ENCODE results near the gene HPF1. TPM values are rescaled to one million over a fixed set of nuclear protein-coding genes. Genes with fewer than 3 reads are reported as not detected.

The HPF1 gene
- polyA plus RNA-seq, 1 of the 3 experiments (the other 2 are of a cell fraction): 23.5 TPM

- TF ChIP-seq MAX (IDR thresholded peaks at IDR 0.05; ENCODE audit: low read depth) (no peak), PBX3 (IDR thresholded peaks at IDR 0.05) (peak; percentile 92), RAD21 (IDR thresholded peaks at IDR 0.05; ENCODE audit: low read length) (peak; percentile 31), SIN3A (IDR thresholded peaks at IDR 0.05; ENCODE audit: borderline replicate concordance, low read depth, low read length) (no peak), MXI1 (IDR thresholded peaks at IDR 0.05; ENCODE audit: low read depth, low read length) (peak; percentile 46; the same call in 1 of the 2 replicates), FOXJ3 (CRISPR knock-in tag; IDR thresholded peaks at IDR 0.05) (no peak), EP300 (IDR thresholded peaks at IDR 0.05; ENCODE audit: borderline replicate concordance in 1 of 2, low read depth in 1 of 2, low read length in 1 of 2) (peak; percentile 33 to 94; a peak in 3 of 4 replicates), TCF12 (IDR thresholded peaks at IDR 0.05) (peak; percentile 84)
Observed at GRCh38 chr4:169765835-169766234, 8.1 kb upstream of the HPF1 start (continued).

GRCh38 chr4:169761846-169762245 lies 4.1 kb upstream of the HPF1 start:
- no peak overlapping the region for H3K4me3 ChIP-seq (ENCODE audit: low read depth in 2 of 2, low read length in 1 of 2)
- DNase-seq: no peak
- WGBS (ENCODE audit: low lambda C conversion rate): 55% methylated on average over 3 of the region's 4 CpGs
- no peak overlapping the region for H3K9ac ChIP-seq
- H3K9me2 ChIP-seq: no peaks in the 10 kb centered on the region
- H2AFZ ChIP-seq (ENCODE audit: low read depth): no peak overlapping the region
- H4K20me1 ChIP-seq (ENCODE audit: insufficient read depth): no peaks in the 10 kb centered on the region
- TF ChIP-seq RXRA (IDR thresholded peaks at IDR 0.05; ENCODE audit: borderline replicate concordance, low read depth) (no peak), ELF1 (IDR thresholded peaks at IDR 0.05) (no peak), IRF3 (IDR thresholded peaks at IDR 0.05; ENCODE audit: low read depth, low read length) (no peak), ZBTB33 (IDR thresholded peaks at IDR 0.05; ENCODE audit: borderline replicate concordance, low read depth) (no peak), TAF1 (IDR thresholded peaks at IDR 0.05; ENCODE audit: borderline replicate concordance, low read depth, low read length) (no peak), RCOR1 (IDR thresholded peaks at IDR 0.05; ENCODE audit: low read length) (no peak), TCF12 (IDR thresholded peaks at IDR 0.05) (no peak), MEF2A (IDR thresholded peaks at IDR 0.05; ENCODE audit: borderline replicate concordance, low read depth) (no peak), GABPA (IDR thresholded peaks at IDR 0.05; ENCODE audit: low read depth) (no peak), RFX5 (IDR thresholded peaks at IDR 0.05; ENCODE audit: low read length) (no peak), POLR2AphosphoS5 (IDR thresholded peaks at IDR 0.05; ENCODE audit: low read depth, low read length) (no peak), EP300 (IDR thresholded peaks at IDR 0.05; ENCODE audit: borderline replicate concordance in 1 of 2, low read depth in 1 of 2, low read length in 1 of 2) (no peak), USF2 (IDR thresholded peaks at IDR 0.05; ENCODE audit: borderline replicate concordance, low read depth, low read length) (no peak), NFIC (IDR thresholded peaks at IDR 0.05; ENCODE audit: borderline replicate concordance) (no peak), FOXM1 (IDR thresholded peaks at IDR 0.05; ENCODE audit: low read depth) (no peak), SMC3 (IDR thresholded peaks at IDR 0.05; ENCODE audit: low read depth, low read length) (no peak), MAX (IDR thresholded peaks at IDR 0.05; ENCODE audit: low read depth) (no peak), YY1 (IDR thresholded peaks at IDR 0.05; ENCODE audit: low read depth) (no peak)
- H3K27me3 ChIP-seq (ENCODE audit: insufficient read depth): no peaks in the 10 kb centered on the region
- peaks cover 16% of the 10 kb centered on the region for H3F3A ChIP-seq (replicated peaks; ENCODE audit: insufficient read depth)
- H3K79me2 ChIP-seq (ENCODE audit: insufficient read depth): peaks cover 5% of the 10 kb centered on the region
- POLR2A ChIA-PET: no interaction called here
- H3K9me3 ChIP-seq: no peaks in the 10 kb centered on the region
- H3K4me1 ChIP-seq (ENCODE audit: control insufficient read depth in 1 of 2, insufficient read depth in 2 of 2, low read depth in 1 of 2, low read length in 1 of 2): peaks cover 0 to 14% of the 10 kb centered on the region in 2 experiments; a peak in 2 of 4 replicates
- no peak overlapping the region for H3K4me2 ChIP-seq
- CTCF ChIA-PET: no interaction called here
- H3K36me3 ChIP-seq (replicated peaks in 1 of 2; ENCODE audit: control insufficient read depth in 1 of 2, insufficient read depth in 2 of 2, low read length in 1 of 2): no peaks in the 10 kb centered on the region
- H3K27ac ChIP-seq (ENCODE audit: low read depth in 2 of 2, low read length in 1 of 2): no peak overlapping the region

Data from SK-N-SH (cell line).